MM.1S (cell line): Measurements from ENCODE around the gene TPD52L2.

ENCODE experiments used
- CTCF ChIP-seq: fragments of 300-600 bp; sonication (generic); IDR thresholded peaks from 2 replicates; pipeline ENCODE4 v1.5.1; 2016; ENCODE audit warnings: antibody characterized with exemption, low read length, mixed read lengths
- EZH2 ChIP-seq: fragments of 300-600 bp; sonication (generic); optimal IDR thresholded peaks from 2 replicates; pipeline ENCODE3; 2017; ENCODE audit warnings: low read depth, mild to moderate bottlenecking, antibody characterized with exemption, low read length, mixed read lengths
- EZH2phosphoT487 ChIP-seq: fragments of 300-600 bp; sonication (generic); IDR thresholded peaks from 2 replicates; pipeline ENCODE4 v1.6.1; 2018; ENCODE audit warnings: antibody characterized with exemption, low read length

GRCh38 chr20:63839620-63840019 is 25.4 kb upstream of the TPD52L2 start:
- TF ChIP-seq CTCF (no peak), EZH2 (no peak), EZH2phosphoT487 (no peak)
